H1 (cell line): ENCODE measurements around the gene RERE. TPM values are rescaled to one million over a fixed set of nuclear protein-coding genes. Genes with fewer than 3 reads are reported as not detected.

Source experiments
- ATF2 ChIP-seq: IDR thresholded peaks from 2 replicates; pipeline ENCODE4 v1.6.1; 2012; ENCODE audit warnings: low read length, inconsistent platforms
- BCL11A ChIP-seq, 2 experiments: IDR thresholded peaks; one replicate each; pipeline ENCODE4 v1.6.1; 2011; ENCODE audit warnings: low read depth in 2 of 2, low read length in 2 of 2, mild to moderate bottlenecking in 2 of 2
- CBX5 ChIP-seq: fragments of 300-800, 300-1000 bp; sonication (generic); IDR thresholded peaks from 2 replicates; pipeline ENCODE4 v1.7.1; 2016; ENCODE audit warnings: antibody characterized with exemption, low read length, low read depth
- CREB1 ChIP-seq: IDR thresholded peaks from 2 replicates; pipeline ENCODE4 v1.6.1; 2012; ENCODE audit warnings: inconsistent platforms
- CTCF ChIP-seq, 3 experiments: IDR thresholded peaks; 1 replicate in 2 of 3; 2 replicates in 1 of 3; pipeline versions ENCODE4 v1.5.1 to v1.6.1; 2011; ENCODE audit warnings: low read length in 3 of 3, mild to moderate bottlenecking in 3 of 3, inconsistent platforms in 2 of 3, low read depth in 1 of 3, moderate library complexity in 1 of 3; ENCODE audit not compliant: insufficient read depth in 1 of 3; ENCODE audit errors: control extremely low read depth in 1 of 3
- RBBP5 ChIP-seq: IDR thresholded peaks from 2 replicates; pipeline ENCODE4 v1.7.1; 2012; ENCODE audit warnings: low read depth, mild to moderate bottlenecking, inconsistent platforms, low read length, moderate library complexity, borderline replicate concordance
- RNF2 ChIP-seq: fragments of 200-900, 300-1000 bp; sonication (generic); IDR thresholded peaks from 2 replicates; pipeline ENCODE4 v1.7.1; 2016; ENCODE audit warnings: borderline replicate concordance, low read depth, mild to moderate bottlenecking, antibody characterized with exemption, low read length; ENCODE audit not compliant: poor library complexity, severe bottlenecking; ENCODE audit errors: missing control alignments
- polyA plus RNA-seq, 7 experiments: library from polyadenylated mRNA; depleted of rRNA in 3 of 7; stranded (reverse) in 5 of 7; unstranded in 2 of 7; fragments of >200 nt in 5 of 7; fragments of 200-250 nt in 2 of 7; gene quantifications; 1 replicate in 5 of 7; 2 replicates in 1 of 7; 4 replicates in 1 of 7; pipeline versions ENCODE4 v1.2.1 to v1.2.3, GENCODE V29; 2011 to 2013; ENCODE audit warnings: missing spikeins in 2 of 7, mixed read lengths in 2 of 7
- total RNA-seq: library from RNA; stranded (reverse); fragmentation: NEBNext Ultra II Directional; extraction: Animal tissue kit (Norgen Biotek cat#: 25700); gene quantifications from 2 replicates; pipeline ENCODE4 v1.2.1, GENCODE V29; 2021

The RERE gene
- total and polyA plus RNA-seq, 2 of the 8 experiments (the other 6 are each of a cell fraction or from before 2014, with no cell fraction given) = 15.3 to 142 TPM

GRCh38 chr1:8473891-8474300 lies 343.5 kb downstream of the RERE start (continued):
- TF ChIP-seq ATF2 = no peak
- TF ChIP-seq CBX5 = no peak
- no peak for TF ChIP-seq RNF2
- no peak for TF ChIP-seq CTCF (IDR thresholded peaks at IDR 0.05; ENCODE audit: control extremely low read depth in 1 of 3, insufficient read depth in 1 of 3, low read depth in 1 of 3, low read length in 3 of 3)
- no peak for TF ChIP-seq BCL11A (IDR thresholded peaks at IDR 0.05; ENCODE audit: low read depth in 2 of 2, low read length in 2 of 2)
- no peak for TF ChIP-seq RBBP5
- TF ChIP-seq CREB1 = no peak
